Memory B cell (primary cell): ENCODE data around the gene ART5.
"Not testable (repeated sequence)": the region's sequence is repeated elsewhere in the genome, so short reads cannot be mapped to it uniquely, and the experiment has no call there.

Experiments
- ATAC-seq: fragments of 150-1000 bp; cut with Tn5 transposase; 2 replicates; pipeline ENCODE4 v1.10.0; 2021; ENCODE audit warnings: low read depth, mild to moderate bottlenecking, moderate library complexity
- DNase-seq, 2 donors: peaks; one replicate each; pipeline ENCODE4 v3.0.0; 2022; ENCODE audit warnings: low spot score in 2 of 2
- H3K27ac Mint-ChIP-seq: one replicate; pipeline ENCODE4 v1.8.0; 2022; ENCODE audit warnings: mild to moderate bottlenecking, moderate library complexity, mixed read lengths
- H3K27me3 Mint-ChIP-seq: one replicate; pipeline ENCODE4 v1.8.0; 2022; ENCODE audit warnings: mixed read lengths
- H3K36me3 Mint-ChIP-seq: one replicate; pipeline ENCODE4 v1.8.0; 2022; ENCODE audit warnings: mild to moderate bottlenecking, mixed read lengths
- H3K4me1 Mint-ChIP-seq: one replicate; pipeline ENCODE4 v1.8.0; 2022; ENCODE audit warnings: mixed read lengths
- H3K4me3 Mint-ChIP-seq: one replicate; pipeline ENCODE4 v1.8.0; 2022; ENCODE audit warnings: mild to moderate bottlenecking, moderate library complexity, mixed read lengths
- H3K9me3 Mint-ChIP-seq: one replicate; pipeline ENCODE4 v1.8.0; 2022; ENCODE audit warnings: mixed read lengths

The ART5 gene

GRCh38 chr11:3643102-3643546 lies 1.3 kb upstream of the ART5 start:
- not testable (repeated sequence) for H3K9me3 Mint-ChIP-seq, H3K36me3 Mint-ChIP-seq, H3K4me1 Mint-ChIP-seq, DNase-seq, ATAC-seq, H3K4me3 Mint-ChIP-seq, H3K27ac Mint-ChIP-seq
- H3K27me3 Mint-ChIP-seq = peaks cover 25% of the 10 kb centered on the region

DNA sequence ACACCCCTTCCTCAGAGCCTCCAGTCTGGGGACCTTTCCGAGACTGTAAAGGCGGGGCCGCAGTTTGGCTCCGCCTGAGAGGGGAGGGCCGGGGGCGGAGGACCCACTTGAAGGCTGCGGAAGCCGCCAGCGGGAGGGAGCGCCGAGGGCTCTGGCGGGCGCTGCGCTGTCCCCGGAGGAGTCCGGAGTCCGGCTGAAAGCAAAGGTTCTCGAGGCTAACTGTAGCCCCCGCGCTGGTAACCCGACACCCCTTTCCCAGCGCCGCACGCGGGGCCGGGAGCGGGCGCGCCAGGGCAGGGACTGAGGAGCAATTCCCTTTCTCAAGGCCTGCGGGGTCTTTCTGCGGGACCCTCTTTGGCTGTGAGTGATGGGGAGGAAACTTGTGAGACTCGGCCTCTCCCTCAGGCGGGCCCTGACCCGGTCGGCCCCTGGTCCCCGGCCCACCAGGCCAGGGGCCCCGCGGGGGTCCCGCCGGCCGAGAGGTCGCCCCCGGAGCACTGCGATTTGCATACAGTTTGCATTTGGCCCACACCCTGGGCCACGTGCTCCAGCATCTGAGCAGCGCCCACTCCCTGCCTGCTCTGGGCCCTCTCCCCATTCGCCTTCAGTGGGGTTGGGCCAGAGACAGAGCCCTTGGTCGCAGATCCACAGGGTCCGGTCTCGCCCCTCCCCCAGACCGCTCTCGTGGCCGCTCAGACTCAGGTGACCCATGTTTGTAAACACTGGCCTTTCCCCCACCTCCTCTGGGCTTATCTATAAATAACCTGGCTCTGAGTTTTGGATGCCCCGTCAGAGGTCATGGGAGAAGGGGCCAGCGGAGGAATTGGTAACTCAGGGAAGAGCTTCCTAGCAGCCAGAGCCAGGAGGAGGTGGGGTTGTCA lies 519 bp upstream of the ART5 start:
- peaks cover 3% of the 10 kb centered on the region for H3K4me1 Mint-ChIP-seq
- peak; percentile 87 for ATAC-seq
- H3K36me3 Mint-ChIP-seq = no peaks in the 10 kb centered on the region
- H3K9me3 Mint-ChIP-seq = no peaks in the 10 kb centered on the region
- H3K27me3 Mint-ChIP-seq = peaks cover 24% of the 10 kb centered on the region
- peak overlapping the region; percentile 68 for H3K4me3 Mint-ChIP-seq
- no peak overlapping the region for H3K27ac Mint-ChIP-seq
- peak; percentile 18 to 30 for DNase-seq

DNA sequence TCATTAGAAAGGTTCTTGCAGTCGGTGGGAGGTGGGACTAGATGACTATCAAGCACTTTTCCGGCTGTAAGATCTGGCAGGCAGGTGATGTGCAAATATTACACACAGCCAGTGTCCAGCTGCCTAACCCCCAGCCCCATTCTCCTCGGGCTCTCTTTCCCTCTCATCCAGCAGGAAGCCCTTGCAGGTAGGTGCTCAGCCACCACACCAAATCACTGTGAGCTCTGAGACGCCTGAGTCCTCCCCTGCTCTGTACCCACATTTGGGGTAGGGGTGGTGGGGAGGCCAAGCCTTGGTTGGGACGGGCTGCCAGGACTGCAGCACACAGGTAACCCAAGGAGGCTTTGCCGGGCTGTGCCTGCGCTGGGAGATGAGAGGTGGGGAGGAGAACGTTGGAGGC lies 601 bp downstream of the ART5 start:
- Mint-ChIP-seq H3K4me3 (peak overlapping the region; percentile 62), H3K36me3 (no peaks in the 10 kb centered on the region), H3K4me1 (peaks cover 3% of the 10 kb centered on the region), H3K9me3 (no peaks in the 10 kb centered on the region), H3K27me3 (peaks cover 26% of the 10 kb centered on the region), H3K27ac (no peak overlapping the region)
- DNase-seq (no peak), ATAC-seq (no peak)

GRCh38 chr11:3639841-3640240 lies 2.0 kb downstream of the ART5 start:
- no peaks in the 10 kb centered on the region for H3K9me3 Mint-ChIP-seq
- H3K27me3 Mint-ChIP-seq = peaks cover 19% of the 10 kb centered on the region
- DNase-seq (no peak), ATAC-seq (no peak)
- H3K27ac Mint-ChIP-seq = no peak overlapping the region
- H3K36me3 Mint-ChIP-seq = no peaks in the 10 kb centered on the region
- H3K4me1 Mint-ChIP-seq = peaks cover 3% of the 10 kb centered on the region
- H3K4me3 Mint-ChIP-seq = no peak overlapping the region

GRCh38 chr11:3638513-3638912 lies 3.3 kb downstream of the ART5 start:
- Mint-ChIP-seq H3K4me3 (no peak overlapping the region), H3K4me1 (peaks cover 3% of the 10 kb centered on the region), H3K36me3 (no peaks in the 10 kb centered on the region), H3K27ac (no peak overlapping the region), H3K27me3 (peaks cover 18% of the 10 kb centered on the region), H3K9me3 (no peaks in the 10 kb centered on the region)
- DNase-seq (no peak), ATAC-seq (no peak)

DNA sequence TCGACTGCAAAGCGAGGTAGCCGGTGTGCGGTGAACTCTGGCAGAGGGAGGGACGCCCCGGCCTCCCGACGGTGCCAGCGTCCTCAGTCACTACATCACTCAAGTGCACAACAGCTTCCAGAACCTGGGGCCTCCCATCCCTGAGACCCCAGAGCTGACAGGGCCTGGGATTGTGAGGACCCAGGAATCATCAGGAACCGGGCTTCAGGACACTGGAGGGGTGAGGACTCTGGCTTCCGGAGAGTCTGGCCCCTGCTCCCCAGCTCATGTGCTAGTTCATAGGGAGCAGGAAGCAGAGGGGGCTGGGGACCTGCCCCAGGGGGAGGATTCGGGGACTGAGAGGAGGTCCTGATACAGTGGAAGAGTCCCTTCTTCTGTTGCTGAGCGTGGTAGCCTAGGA lies 4.6 kb downstream of the ART5 start:
- Mint-ChIP-seq H3K27ac (no peak overlapping the region), H3K36me3 (no peaks in the 10 kb centered on the region), H3K27me3 (peaks cover 21% of the 10 kb centered on the region), H3K9me3 (no peaks in the 10 kb centered on the region), H3K4me1 (peaks cover 3% of the 10 kb centered on the region), H3K4me3 (no peak overlapping the region)
- DNase-seq (no peak), ATAC-seq (no peak)

DNA sequence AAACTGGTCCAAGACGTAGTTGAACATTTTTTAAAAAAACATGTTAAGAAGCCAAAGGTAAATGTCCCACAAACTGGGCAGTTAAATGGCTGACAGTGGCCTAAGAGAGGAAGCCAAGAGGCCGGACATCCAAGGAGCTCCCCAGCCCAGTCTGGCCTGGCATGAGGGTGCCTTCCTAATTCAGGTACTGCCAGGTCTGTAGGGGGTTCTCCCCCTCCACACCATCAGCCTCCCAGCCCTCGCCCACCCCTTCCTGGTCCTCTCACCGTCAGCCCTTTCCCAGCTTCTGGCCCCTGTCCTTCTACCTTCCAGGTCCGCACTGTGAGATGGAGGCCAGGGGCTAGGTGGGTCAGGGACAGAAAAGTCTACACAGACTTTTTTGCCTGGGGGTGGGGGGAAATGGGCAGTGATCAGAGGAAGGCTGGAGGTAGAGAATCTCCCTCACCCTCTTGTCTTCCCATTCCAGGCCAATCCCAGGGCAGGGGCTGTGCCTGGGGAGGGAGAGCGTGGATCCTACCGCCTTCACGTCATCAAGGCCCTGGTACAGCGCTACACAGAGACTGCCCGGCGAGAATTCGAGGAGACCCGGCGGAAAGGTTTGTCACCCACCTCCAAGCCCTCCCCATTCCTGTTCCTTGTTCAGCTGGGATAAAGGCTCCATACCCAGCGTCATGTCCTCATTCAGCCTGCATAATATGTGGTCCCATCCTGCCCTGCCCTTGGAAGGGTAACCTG lies 6.0 kb downstream of the ART5 start:
- Mint-ChIP-seq H3K36me3 (no peaks in the 10 kb centered on the region), H3K27ac (no peak overlapping the region), H3K4me3 (no peak overlapping the region), H3K9me3 (no peaks in the 10 kb centered on the region), H3K4me1 (no peaks in the 10 kb centered on the region), H3K27me3 (peaks cover 17% of the 10 kb centered on the region)
- ATAC-seq (no peak), DNase-seq (no peak)

DNA sequence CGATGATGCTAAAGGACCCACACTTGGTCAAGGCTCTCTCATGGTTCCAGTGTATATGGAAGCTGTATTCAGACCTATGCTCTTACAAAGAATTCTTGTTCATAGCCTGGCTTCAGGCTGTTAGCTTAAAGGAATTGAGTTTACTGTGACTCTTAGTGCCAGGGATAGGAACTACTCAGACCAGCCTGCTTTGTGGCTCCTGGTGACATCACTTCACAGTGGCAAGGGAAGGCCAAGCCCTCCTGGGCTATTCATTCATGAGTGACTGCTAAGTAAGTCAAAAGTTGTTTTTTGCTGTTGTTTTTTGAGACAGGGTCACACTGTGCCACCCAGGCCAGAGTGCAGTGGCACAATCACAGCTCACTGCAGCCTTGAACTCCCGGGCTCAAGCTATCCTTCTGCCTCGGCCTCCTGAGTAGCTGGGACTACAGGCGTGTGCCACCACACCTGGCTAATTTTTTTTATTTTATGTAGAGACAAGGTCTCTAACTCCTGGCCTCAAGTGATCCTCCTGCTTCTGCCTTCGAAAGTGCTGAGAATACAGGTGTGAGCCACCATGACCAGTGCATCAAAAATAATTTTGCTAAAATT lies 9.6 kb downstream of the ART5 start:
- DNase-seq (no peak), ATAC-seq (no peak)
- Mint-ChIP-seq H3K4me3 (no peak overlapping the region), H3K4me1 (no peaks in the 10 kb centered on the region), H3K9me3 (no peaks in the 10 kb centered on the region), H3K36me3 (no peaks in the 10 kb centered on the region), H3K27me3 (peaks cover 13% of the 10 kb centered on the region), H3K27ac (no peak overlapping the region)

DNA sequence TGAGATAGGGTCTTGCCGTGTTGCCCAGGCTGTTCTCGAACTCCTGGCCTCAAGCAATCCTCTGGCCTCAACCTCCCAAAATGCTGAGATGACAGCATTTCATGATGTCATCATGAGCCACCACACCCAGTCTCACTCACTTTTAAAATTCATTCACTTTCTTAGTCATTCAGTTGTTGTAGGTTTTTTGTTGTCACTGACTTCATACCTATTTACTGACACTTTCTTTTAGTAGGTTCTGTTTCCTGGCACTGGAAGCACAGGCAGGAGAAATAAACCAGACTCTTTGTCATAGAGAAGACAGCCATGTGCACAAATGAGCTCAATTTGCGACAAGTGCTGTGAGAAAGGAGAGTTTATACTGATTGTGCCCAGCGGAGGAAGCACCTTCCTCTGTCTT lies 10.5 kb downstream of the ART5 start:
- Mint-ChIP-seq H3K27me3 (peaks cover 9% of the 10 kb centered on the region), H3K36me3 (no peaks in the 10 kb centered on the region), H3K9me3 (no peaks in the 10 kb centered on the region), H3K4me1 (peaks cover 5% of the 10 kb centered on the region), H3K27ac (no peak overlapping the region), H3K4me3 (no peak overlapping the region)
- ATAC-seq = no peak
- DNase-seq = no peak

DNA sequence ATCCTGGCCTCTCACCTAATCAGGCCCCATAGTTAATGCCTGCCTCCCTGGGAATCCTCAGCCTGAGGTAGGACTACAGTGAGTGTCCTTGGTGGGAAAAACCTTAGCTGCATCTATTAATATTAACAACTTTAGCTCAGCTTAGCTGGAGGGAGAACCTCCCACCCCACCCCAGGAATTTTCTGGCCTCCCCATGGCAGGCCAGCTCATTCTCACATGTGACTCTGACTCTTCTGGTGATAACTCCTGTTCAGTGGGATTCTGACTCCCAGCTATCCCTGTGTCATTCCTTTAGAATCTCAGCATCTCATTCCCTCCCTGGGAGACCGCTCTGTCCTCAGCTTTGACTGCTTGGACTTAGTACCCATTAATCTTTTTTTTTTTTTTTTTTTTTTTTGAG lies 14.5 kb downstream of the ART5 start:
- Mint-ChIP-seq H3K27ac (no peak overlapping the region), H3K9me3 (no peaks in the 10 kb centered on the region), H3K4me3 (no peak overlapping the region), H3K36me3 (no peaks in the 10 kb centered on the region), H3K27me3 (no peaks in the 10 kb centered on the region), H3K4me1 (peaks cover 8% of the 10 kb centered on the region)
- no peak for ATAC-seq
- DNase-seq = no peak

- H3K4me1 Mint-ChIP-seq = peaks cover 8% of the 10 kb centered on the region
- no peak overlapping the region for H3K4me3 Mint-ChIP-seq
- no peak overlapping the region for H3K27ac Mint-ChIP-seq
- H3K9me3 Mint-ChIP-seq = no peaks in the 10 kb centered on the region
- ATAC-seq = no peak
- no peaks in the 10 kb centered on the region for H3K27me3 Mint-ChIP-seq
- DNase-seq = no peak
- no peaks in the 10 kb centered on the region for H3K36me3 Mint-ChIP-seq
Observed at GRCh38 chr11:3626250-3626960, 15.4 kb downstream of the ART5 start.

- no peak overlapping the region for H3K4me3 Mint-ChIP-seq
- no peaks in the 10 kb centered on the region for H3K27me3 Mint-ChIP-seq
- H3K27ac Mint-ChIP-seq = no peak overlapping the region
- H3K36me3 Mint-ChIP-seq = no peaks in the 10 kb centered on the region
- no peaks in the 10 kb centered on the region for H3K9me3 Mint-ChIP-seq
- DNase-seq = no peak
- peaks cover 8% of the 10 kb centered on the region for H3K4me1 Mint-ChIP-seq
- ATAC-seq = no peak
Observed at GRCh38 chr11:3623767-3624458, 17.9 kb downstream of the ART5 start.

- ATAC-seq (no peak), DNase-seq (no peak)
- Mint-ChIP-seq H3K9me3 (no peaks in the 10 kb centered on the region), H3K4me1 (peaks cover 8% of the 10 kb centered on the region), H3K27ac (no peak overlapping the region), H3K27me3 (no peaks in the 10 kb centered on the region), H3K4me3 (no peak overlapping the region), H3K36me3 (no peaks in the 10 kb centered on the region)
Observed at GRCh38 chr11:3623121-3623520, 18.7 kb downstream of the ART5 start.
